GM19239 (cell line): ENCODE results near the gene CFAP46.
"Not testable (repeated sequence)": the region's sequence is repeated elsewhere in the genome, so short reads cannot be mapped to it uniquely, and the experiment has no call there.

Experiments
- DNase-seq: peaks from one replicate; pipeline ENCODE4 v3.0.0; 2011; ENCODE audit warnings: low spot score; ENCODE audit not compliant: insufficient read length
- FAIRE-seq: peaks from 2 replicates; lab custom pipeline; 2011; peaks lifted over from hg19 to GRCh38; lab: Jason Lieb, UNC

CFAP46 gene

DNA sequence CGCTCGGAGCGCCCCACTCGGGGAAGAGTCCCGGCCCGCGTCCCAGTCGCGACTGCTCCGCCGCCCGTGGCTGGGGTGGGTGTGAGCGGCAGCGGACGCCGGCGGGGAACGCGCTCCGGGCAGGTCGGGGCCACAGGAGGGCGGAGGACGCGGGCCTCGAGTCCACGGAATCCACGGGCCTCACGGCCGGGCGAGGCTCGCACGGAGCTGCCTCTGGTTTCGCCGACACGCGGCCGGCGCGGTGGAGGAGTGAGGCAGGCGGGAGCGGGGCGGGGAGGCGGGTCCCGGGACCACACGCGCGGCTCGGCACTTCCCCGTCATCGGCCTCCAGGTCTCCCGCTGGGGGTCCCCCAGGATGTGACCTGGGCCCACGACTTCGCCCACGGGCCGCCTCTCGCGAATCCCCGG is 155.9 kb downstream of the CFAP46 start:
- FAIRE-seq: no peak
- DNase-seq: no peak

DNA sequence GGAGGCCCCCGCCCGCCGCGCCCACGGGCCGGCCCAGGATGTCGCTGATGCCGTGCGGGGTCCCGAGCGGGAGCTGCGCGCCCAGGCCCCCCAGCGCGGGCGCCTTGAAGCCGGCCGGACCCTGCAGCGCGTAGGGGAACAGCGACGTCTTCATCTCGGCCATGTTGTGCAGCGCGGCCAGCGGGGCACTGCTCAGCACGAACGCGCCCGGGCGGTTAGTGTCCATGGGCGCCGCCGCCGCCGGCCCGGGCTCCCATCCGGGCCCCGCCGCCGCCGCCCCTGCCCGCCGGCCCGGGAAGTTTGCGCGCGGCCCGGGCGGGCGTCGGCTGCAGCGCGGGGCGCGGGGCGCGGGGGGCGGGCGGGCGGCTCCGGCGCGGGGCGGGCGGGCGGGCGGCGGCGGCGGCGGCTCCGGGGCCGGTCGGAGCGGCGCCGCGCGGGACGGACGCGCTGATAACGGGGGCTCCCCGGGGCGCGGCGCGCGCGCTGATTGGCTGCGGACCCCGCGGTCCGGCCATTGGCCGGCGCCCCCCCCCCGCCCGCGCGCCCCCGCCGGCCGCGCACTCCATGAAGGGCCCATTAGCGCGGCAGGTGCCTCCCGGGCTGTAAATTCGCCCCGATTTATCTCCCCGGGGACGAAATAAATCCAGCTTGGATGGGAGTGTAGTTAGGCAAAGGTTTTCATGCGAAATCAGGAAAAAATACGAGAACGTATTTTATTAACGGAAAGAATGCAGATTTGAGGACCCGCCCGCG is 156.5 kb downstream of the CFAP46 start, which contains the start of gene NKX6-2:
NKX6-2 (minus strand) TSS at position 425 of the 753 bp plus-strand sequence; CDS start at position 226, 199 bp downstream.
- FAIRE-seq (no peak), DNase-seq (no peak)

DNA sequence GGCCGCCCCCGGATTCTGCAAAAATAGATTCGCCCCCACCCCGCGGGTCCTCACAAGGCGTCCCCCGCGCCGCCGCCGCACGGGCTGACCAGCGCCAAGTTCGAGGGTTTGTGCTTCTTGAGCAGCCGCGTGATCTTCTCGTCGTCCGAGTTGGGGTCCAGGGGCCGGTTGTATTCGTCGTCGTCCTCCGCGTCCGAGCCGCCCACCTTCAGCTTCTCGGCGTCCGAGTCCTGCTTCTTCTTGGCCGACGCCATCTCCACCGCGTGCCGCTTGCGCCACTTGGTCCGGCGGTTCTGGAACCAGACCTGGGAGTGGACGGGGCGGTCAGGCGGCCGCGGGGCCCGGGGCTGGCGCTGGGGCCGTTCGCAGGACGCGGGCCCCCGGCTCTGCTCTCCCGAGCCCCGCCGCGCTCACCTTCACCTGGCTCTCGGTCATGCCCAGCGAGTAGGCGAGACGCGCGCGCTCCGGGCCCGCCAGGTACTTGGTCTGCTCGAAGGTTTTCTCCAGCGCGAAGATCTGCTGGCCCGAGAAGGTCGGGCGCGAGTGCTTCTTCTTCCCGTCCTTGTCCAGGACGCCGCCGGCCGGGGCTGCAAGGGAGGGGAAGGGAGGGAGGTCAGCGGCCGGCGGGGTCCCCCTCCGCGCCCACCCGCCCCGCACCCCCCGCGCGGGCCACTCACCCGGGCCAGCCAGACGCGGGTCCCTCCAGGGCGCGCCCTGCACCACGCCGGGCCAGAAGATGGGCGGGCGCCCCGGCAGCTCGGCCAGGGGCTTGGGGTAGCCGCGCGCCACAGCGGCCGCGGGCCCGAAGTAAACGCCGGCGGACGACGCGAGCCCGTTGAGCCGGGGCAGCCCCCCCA is 157.3 kb downstream of the CFAP46 start:
- DNase-seq (no peak), FAIRE-seq (no peak)

DNA sequence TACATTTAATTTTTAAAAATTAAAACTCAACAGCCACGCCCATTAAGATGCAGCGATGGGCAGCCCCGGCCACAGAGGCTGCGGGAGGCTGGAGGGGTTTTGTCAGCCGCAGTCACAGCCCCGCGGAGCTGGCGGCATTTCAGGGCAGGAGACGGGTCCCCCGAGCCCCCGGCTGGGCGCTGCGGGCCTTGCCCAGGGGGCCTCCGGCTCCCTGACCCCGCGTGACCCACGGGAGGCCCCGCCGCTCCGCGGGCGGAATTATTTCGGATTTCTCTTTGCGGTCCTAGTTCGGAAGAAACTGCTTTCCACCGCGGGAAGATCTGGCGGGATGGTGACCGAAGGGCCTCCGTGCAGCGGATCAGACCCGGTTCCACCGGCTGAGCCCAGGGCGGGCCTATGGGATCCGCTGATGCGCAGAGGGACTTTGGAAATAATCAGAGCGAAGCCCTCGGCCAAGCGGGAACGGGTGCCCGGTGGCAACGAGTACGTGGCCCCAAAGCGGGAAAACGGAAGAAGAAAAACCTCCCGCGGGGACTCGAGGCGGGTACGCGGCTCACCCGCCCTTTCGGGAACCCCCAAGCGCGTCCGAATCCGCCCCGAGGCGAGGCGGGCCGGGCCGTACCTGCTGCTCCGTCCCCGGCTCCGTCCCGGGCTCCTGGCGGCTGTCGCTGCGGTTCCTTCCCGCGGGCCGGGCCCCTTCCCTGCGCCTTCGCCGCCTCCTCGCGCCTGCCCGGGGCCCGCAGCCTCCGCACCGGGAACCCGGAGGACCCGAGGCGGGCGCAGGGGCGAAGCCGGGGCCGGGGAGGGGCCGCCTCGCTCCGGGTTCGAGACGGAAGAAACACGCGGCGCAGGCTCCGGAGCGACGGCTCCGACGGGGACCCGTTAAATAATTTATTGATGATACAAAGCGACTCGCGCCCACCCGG is 158.2 kb downstream of the CFAP46 start:
- FAIRE-seq (no peak), DNase-seq (no peak)

DNA sequence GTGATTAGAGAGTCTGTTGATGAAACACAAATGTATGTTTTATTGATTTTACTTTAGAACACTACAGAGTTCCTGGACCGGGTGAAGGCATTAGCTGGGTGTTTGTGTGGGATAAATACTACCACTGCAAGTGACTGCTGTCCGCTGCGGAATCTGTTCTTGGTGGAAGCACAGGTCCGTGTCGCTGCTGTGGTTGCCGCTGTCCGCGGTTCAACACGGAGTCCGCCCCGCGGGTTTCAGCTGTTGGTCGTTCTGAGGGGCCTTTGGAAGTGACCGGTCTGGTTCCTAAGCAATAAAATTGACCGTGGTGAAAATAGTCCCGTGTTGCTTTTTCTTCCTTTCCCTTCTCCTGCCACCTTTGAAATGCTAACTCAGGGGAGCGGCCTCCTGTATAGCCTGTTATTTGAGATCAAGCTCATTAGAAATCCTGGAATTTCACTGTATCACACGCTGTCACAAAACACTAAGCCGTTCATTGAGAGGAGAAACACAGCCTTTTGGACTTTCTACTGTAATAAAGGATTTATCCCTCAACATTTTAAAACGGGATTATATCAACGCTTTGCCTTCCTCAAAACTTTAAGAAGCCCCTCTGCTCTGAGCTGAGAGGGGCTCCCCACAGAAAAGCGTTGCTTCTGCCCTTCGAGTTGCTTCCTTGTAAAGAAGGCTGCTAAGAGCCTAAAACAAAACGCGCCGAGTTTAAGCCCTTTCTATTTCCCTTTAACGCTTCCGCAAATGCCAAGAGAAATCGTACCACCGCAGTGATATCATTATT is 159.0 kb downstream of the CFAP46 start:
- FAIRE-seq (no peak), DNase-seq (no peak)

DNA sequence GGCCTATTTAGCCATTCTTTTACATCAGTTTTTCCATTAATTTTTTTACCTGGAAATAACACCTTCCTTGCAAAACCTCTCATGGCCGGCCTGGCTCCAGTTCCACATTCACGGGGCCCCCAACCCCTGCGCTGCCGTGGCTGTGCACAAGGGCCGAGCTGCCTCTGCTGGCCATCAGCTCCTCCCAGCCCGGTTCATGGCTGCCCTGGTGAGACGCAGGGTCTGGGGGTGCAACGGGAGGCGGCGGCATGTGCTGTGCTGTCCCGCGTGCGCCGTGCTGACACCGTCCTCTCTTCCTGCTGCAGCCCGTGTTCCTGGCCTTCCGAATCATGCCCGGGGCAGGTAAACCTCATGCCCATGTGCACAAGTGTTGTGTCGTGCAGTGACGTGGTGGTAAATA is 160.8 kb downstream of the CFAP46 start:
- FAIRE-seq: no peak

DNA sequence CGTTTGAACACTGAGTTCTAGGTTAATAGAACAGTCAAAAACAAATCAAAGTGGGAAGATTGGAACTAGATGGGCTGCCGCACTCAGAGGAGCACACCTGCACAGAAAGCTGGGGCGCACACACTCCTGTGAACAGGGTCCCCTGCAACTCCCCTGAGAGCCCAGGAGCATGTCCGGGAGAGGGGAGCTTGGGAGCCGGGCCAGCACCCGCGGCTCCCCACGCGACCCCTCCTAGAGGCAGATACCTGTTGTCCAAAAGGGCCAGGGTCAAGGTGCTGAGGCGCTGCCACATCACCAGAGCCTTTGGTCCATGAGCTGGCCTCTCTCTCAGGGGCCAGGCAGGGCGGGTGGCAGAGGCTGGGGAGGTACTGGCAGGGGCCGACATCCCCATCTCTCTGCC is 162.0 kb downstream of the CFAP46 start:
- FAIRE-seq (no peak), DNase-seq (no peak)

More for the DNA sequence above, 160.8 kb downstream of the CFAP46 start:
- no peak for DNase-seq

DNA sequence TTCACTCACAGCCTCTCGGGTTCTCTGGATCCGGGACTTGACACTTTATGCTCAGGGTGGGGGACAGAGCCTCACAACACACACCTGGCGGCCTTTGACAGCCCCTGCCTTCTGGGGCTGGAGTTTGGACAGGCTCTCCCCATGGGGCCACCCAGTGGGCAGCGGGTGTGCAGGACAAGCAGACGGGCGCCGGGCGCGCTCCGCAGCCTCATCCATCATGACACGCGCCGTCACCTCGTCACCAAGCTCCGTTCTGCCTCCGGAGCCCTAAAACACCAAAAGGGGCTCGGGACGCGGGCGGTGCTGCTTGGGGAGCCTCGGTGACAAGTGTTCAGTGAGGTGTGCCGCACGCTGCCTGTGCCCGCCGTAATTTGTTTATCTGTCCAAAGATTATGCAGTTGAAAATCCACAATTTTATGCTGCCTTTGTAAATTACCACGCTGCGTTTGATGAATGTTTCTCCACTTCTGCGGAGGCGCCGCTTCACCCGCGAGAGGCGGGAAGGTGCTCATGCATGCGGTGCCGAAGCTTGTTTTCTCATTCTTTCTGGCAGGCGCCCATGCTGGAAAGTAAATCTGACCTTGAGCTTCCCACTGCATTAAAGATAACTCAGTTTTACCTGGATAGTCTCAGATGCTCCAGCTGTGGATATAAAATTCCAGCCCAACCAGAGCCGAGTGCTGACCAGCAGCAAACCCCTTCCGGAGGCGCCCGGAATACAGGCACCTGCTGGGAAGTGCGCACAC is 162.6 kb downstream of the CFAP46 start:
- DNase-seq (no peak), FAIRE-seq (no peak)

DNA sequence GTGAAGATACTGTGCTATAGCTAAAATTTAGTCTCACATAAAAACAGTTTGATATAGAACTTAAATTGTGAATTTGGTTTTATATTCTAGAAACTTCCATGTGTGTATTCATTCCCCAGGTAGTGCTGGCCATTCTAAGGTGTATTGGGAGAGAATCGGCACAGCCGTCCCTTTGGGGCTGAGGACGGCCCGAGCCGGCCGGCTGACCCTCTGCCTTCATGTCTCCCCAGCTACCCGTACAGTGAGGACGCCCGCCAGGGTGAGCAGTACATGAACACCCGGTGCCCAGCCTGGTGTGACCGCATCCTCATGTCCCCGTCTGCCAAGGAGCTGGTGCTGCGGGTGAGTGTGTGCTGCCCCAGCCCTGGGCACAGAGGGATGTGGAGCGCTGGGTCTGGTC is 164.9 kb downstream of the CFAP46 start:
- DNase-seq (no peak), FAIRE-seq (no peak)

DNA sequence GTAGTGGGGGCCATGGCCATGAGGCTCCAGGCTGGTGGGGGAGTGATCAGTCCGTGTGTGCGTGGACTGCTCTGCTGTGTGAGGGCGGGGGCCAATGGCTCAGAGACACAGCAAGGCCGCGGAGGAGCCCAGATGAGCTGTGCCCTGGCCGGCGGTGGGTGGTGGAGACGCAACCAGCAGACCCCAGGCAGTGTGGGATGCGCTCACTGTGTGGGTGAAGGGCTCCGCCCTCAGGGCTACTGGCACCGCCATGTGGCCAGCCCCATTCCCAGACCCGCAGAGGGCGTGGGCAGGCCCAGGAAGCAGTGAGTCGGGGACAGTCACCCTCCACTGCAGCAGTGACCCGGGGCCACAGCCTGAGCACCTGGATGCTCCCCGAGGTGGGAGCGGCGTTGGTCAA is 165.5 kb downstream of the CFAP46 start:
- FAIRE-seq (no peak), DNase-seq (no peak)

DNA sequence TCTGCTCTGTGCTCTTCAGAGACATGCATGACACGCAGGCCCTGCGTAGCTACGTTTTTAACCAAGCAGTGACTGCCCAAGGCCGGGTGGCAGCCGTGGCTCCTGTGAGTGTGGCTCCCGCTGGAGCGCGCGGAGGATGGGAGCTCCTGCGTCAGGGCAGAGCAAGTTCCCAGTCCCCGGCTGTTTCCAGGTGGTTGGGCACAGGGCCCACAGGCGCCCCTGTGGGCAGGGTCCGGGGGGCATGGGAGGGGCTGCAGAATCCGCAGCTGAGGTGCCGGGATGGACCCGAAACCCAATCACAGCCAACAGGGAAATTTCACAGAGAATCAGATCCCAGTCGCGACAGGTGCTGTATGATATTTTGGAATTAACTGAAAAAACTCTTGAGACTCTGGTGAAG is 166.2 kb downstream of the CFAP46 start:
- DNase-seq (no peak), FAIRE-seq (no peak)

DNA sequence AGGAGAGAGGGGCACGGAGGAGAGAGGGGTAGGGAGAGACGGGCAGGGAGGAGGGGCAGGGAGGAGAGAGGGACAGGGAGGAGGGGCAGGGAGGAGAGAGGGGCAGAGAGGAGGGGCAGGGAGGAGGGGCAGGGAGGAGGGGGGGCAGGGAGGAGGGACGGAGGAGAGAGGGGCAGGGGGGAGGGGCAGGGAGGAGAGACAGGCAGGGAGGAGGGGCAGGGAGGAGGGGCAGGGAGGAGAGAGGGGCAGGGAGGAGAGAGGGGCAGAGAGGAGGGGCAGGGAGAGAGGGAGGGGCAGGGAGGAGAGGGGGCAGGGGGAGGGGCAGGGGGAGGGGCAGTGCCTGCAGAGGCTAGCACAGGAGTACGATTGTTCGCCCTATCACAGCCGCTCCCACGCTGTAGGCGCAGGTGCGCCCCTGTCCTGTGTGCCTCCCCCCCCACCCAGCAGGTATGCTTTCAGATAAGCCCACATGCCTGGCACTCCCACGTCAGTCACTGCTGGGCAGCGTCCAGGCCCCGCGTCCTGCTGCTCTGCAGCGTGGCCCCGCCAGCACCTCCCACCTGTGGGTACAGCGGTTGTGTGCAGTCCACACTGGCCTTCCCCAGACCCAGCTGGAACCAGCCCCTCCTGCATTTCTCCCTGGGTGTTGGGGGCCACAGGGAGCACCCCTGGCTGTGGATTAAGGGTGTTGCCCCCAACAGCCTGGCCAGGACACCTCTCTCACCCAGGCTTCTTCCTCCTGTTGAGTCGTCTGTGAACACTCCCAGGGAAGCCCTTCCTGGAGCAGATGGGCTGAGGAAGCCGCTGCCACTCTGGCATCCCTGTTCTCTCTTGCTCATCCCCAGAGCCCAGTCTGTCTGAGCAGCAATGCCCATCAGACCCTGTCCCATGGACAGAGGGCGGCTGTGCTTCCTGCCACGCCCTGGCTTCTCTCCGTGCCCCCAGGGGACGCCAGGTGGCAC is 167.2 kb downstream of the CFAP46 start:
- DNase-seq (no peak), FAIRE-seq (no peak)

DNA sequence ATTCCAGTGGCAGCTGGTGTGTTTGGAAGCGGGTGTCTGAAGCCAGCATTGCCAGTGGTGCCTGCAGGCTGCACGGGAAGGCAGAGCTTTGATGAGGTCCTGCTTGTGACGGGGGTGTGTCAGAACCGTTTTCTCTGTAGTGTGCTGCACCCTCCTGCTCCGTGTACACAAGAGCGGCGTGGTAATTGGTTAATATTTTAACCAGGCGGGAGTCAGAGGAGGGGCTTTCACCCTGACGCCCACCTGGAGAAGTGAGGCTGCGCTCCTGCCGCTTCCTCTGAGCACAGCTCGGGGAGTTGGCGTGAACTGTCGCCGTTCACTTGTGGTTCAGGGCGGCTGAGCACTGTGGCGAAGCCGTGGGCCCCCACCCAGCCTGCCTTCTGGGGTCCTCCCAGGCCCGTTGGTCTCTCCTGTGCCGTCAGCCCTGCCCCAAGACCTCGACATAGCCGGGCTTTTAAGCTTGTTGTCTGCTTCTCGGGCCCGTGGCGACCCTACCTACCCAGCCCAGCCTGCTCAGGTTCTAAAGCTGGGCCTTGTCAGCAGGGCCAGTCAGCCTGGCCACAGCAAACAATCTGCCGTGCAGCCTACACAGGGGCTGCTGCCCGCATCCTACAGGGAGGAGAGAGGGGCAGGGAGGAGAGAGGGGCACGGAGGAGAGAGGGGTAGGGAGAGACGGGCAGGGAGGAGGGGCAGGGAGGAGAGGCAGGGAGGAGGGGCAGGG is 168.0 kb downstream of the CFAP46 start:
- no peak for FAIRE-seq
- DNase-seq: no peak

DNA sequence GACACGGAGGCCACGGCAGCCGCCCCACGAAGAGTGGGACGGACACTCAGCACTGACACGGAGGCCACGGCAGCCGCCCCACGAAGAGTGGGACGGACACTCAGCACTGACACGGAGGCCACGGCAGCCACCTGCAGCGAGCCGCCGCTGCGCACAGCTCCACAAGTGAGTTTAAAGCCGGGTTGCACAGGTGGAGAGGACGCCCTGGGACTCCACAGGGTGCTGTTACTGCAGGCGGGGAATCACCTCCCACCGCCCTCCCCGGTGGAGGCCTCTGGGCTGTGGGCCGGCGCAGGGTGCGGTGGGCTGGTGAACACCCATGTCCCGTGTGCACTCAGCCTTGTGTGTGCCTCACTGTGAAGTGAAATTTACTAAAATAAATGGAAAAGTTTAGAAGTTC is 169.6 kb downstream of the CFAP46 start:
- not testable (repeated sequence) for DNase-seq, FAIRE-seq

DNA sequence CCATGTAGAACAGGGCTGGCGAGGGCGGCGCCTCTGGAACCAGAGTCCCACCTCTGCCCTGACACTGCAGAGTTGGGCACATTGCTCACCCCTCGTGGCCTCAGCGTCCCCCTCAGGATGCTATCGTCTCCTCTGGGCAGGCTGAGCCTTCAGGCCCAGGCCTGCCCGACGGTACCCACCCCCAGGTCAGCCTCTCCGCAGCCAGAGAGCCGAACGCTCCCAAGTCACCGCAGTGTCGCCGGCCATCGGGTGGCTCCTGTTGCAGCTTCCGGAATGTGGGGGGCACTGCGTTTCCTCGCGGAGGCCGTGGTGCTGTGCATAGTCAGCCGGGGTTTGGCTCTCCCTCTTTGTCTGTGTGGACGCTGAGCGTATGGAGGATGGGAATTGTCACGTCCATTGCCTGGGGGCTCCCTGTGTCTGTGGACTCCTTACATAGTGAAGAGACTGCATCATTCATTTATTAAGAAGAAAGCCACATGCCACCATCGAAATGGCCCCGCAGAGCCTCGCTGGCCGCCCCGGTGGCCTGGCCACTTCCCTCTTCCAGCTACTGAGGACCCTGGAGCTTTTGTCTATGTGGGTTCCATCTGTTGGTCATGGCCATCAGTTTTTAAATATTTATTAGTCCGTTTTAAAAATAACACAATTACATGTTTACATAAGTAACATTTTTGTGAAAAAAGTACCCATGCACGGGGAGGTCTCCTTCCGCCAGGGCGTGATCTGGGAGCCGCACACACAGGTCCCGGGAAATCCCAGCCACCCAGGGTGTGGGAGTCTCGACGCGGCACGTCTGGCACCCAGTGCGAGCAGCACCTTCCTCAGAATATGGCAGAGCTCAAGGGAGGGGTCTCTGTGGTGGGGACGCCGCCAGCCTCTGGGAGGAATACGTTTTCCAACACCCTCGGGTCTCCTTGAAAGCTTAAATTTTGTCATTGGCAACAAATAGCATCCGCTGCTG is 172.0 kb downstream of the CFAP46 start:
- FAIRE-seq (no peak), DNase-seq (no peak)
